ENCODE measurements around the gene EPN2.
"Not testable (repeated sequence)": the region's sequence is repeated elsewhere in the genome, so short reads cannot be mapped to it uniquely, and the experiment has no call there.

EPN2 gene

GRCh38 chr17:19269641-19270040, 32.5 kb downstream of the EPN2 start:
- FAIRE-seq: no peak

- FAIRE-seq: no peak
Measured at GRCh38 chr17:19270347-19270703, 33.2 kb downstream of the EPN2 start.

DNA sequence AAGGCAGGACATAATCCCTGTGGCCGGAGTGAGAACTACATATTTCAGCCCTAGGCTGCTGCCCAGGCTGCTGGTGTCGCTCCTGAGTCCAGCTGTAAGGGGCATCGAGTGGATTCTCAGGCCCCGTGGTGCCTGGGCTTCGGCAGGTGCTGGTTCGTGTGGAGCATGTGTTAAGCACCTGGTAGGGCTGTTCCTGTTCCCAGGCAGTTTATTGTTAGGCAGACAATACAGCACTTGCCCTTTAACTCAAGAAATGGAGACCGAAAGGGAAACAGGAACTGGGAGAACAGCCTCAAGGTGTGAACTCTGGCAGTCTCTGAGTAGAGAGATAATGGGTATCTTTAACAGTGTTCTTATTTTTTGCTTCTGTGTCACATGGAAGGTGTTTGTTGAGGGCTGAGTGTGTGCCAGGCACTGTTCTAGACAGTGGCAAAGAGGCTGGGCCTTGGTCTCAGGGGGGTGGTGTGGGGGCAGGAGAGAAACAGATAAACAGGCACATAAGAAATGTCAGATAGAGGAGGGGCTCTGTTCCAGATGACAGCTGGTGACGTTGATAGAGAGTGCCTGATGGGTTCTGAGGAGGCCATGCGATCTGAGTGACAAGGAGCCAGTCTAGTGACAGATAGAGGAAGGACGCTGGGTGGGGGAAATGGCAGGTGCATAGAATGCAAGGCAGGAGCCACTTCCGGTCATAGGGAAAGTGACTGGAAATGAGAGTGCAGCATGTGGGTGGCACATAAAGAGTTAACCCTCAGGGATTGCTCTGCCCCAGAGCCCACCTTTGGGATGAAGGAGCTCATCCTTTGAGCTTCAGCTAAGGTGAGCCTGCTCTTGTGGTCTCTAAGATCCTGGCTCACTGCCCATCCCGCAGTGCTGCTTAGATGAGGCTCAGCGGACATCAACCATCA, 33.8 kb downstream of the EPN2 start:
- no peak for FAIRE-seq

- no peak for FAIRE-seq
Measured at GRCh38 chr17:19271780-19272357, 34.7 kb downstream of the EPN2 start.

DNA sequence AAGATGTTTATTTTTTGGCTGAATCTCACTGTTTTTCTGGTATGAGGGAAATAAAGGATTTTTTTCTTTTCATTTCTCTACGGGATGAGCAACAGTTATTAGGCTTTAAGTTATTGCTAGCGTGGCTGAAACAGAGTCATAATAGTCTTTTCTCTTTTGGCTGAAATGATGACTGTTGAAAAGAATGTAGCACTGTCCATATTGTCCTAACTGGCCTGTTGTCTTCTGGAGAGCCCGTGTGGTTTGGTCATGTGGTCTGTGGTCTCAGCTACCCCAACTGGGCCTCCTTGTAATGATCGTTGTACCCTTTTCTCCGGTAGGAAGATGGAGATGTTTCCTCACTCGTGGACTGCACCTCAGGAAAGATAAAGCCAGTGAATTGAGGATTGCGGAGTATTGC, 36.6 kb downstream of the EPN2 start:
- FAIRE-seq: no peak

DNA sequence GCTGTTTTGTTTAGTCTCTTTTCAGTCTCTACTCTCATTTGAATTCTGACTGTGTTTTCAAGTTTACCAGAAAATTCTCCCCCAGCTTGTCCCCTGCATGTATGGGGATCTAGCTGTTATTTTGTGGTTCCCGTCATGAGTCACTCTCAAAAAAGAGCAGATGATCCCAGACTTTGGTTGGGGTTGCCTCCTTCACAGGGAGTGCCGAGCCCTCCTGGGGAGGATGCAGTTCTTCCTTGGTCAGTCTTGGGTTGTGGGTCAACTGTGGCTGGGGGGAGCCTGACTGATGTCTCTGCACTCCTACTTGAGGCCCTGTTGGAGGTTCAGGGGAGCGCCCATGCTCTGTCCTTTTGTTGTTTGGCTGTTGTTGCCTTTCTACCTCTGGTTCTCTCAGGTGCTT, 37.7 kb downstream of the EPN2 start:
- FAIRE-seq: no peak

- no peak for FAIRE-seq
Measured at GRCh38 chr17:19275457-19276127, 38.4 kb downstream of the EPN2 start.

DNA sequence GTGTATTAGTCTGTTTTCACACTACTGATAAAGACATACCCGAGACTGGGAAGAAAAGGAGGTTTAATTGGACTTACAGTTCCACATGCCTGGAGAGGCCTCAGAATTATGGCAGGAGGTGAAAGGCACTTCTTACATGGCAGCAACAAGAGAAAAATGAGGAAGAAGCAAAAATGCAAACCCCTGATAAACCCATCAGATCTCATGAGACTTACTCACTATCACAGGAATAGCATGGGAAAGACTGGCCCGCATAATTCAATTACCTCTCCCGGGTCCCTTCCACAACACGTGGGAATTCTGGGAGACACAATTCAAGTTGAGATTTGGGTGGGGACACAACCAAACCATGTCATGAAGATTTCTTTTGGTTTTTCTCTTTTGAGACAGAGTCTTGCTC, 41.1 kb downstream of the EPN2 start:
- FAIRE-seq: not testable (repeated sequence)

GRCh38 chr17:19278729-19279128, 41.6 kb downstream of the EPN2 start:
- no peak for FAIRE-seq

DNA sequence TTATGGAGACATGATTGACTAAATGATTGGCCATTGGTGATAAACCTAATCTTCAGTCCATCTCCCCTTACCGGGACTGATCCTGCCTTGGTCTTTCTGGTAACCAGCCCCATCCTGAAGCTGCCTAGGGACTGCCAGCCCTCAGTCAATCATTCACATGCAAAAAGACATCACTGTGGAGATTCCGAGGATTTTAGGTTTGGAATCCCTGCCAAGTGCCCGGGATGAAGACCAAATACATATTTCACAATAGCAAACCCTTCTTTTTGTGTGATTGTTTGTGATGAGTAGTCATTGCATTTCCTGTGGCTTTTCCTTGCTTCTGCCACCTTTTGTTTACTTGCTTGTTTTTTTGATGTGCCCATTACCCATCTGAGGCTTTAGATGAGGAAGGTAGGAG, 44.0 kb downstream of the EPN2 start:
- no peak for FAIRE-seq

- no peak for FAIRE-seq
Measured at GRCh38 chr17:19284005-19284959, 47.1 kb downstream of the EPN2 start.

- FAIRE-seq: no peak
Measured at GRCh38 chr17:19285213-19285900, 48.2 kb downstream of the EPN2 start.

GRCh38 chr17:19286751-19287341, 49.7 kb downstream of the EPN2 start:
- no peak for FAIRE-seq

GRCh38 chr17:19287651-19288050, 50.5 kb downstream of the EPN2 start:
- FAIRE-seq: no peak

DNA sequence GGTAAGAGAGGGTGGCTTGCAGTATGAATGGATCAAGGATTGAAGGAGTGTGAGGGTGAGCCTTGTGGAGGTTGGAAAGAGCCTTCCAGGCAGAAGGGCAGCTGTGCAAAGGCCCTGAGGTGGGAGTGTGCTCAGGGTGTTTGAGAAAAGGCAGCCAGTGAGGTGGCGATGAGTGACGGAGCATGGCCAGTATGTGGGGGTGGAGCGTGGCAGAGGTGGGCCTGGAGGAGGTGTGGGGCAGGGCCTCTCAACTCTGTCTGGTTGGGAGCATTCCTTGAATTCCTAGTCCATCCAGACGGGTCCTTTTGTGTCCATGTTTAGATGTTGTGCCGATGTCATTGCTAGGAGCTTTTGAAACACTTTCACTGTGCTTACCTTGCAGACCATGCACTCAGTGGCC, 51.3 kb downstream of the EPN2 start:
- FAIRE-seq: no peak

GRCh38 chr17:19290066-19290705, 53.0 kb downstream of the EPN2 start:
- FAIRE-seq: no peak

DNA sequence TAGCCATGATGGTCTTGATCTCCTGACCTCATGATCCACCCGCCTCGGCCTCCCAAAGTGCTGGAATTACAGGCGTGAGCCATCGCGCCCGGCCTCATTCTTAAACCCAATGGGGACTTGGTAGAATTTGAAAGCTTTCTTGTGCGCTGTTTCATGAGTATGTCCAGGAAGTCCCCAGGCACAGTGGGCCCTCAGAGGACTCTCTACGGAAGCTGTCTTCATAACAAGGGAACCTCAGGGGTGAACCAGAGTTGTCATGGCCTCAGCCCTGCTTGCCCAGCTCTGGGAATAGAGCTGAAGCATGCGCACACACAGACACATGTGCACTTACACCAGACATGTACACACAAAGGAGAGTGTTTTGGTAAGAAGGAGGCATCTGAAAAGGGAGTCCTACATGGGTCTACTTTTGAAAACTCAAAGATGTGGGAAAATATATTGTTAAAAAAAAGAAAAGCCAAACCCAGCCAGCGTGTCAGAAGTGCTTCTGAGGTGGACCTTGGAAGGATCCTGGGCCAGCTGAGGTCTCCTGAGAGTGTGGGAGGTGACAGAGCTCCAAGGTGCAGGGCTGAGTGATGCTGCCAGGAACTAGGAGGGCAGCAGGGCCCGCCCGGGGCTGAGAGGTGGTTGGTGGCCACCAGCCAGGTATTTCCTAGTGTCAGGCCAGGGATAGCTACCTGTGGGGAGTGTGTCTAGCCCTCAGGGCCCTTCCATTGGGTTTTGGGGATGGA, 54.6 kb downstream of the EPN2 start:
- no peak for FAIRE-seq

GRCh38 chr17:19292377-19292711, 55.2 kb downstream of the EPN2 start:
- FAIRE-seq: no peak

DNA sequence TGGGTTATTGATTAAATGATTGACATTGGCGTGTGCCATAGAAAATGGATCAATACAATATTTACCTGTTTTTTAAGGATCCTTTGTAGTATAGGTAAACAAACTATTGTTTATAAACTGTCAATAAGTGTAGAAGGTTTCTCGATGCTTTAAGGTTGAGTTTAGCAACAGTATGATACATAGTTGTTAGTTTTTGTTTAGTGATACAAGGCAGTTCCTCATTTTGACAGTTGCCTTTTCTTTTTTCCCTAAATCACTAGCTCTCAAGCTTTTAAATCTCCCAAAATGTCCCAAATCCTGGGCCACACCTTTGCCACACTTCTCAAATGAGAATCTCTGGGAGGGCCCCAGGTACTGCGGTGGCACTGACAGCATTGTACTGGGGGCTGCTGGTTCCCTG, 57.3 kb downstream of the EPN2 start:
- no peak for FAIRE-seq

GRCh38 chr17:19295473-19296135, 58.4 kb downstream of the EPN2 start:
- FAIRE-seq: no peak
